ENCODE results near the gene CD74. TPM values are rescaled to one million over a fixed set of nuclear protein-coding genes. Genes with fewer than 3 reads are reported as not detected.

The CD74 gene
- polyA plus RNA-seq, 1 donor from 2014 or later, result not detected

DNA sequence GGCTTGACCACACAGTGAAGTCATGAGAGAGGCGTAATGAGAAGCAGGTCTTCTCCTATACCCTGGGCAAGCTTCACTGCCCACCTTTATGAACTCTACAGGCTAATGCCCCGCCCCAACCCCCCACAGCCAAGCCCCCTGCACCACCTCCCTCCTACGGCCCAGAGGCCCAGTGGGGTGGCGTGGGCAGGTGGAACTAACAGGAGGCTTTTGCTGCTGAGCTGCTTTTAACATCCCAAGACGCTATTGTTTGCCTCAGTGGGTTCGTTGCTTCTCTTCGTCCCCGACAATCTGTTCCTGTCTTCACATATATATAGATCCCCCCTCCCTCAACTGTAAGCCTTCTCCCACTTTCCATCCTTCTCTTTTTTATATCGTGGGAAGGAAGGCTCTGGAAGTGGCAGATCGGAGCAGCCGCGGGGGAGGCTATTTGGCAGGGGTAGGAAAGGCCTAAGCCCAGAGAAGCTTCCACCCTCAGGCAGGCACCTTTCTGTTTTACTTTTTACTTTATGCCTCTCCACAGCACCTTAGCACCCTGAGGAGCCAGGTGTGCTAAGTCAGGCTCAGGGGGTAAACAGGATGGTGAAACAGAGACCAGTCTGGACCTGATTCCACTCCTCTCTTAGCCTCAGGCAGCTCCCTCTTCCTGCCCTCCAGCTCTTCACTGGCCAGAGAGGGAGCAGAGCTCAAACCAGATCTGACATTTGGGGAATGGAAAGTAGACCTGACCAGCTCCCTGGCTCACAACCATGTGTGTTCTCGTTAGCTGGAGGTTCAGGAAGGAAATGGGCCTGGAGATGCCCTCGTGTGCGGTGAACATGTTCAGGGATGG is 26.5 kb downstream of the CD74 start:
- Histone ChIP-seq H2AFZ (ENCODE audit: low read depth, low read length) (no peak overlapping the region), H3K79me2 (replicated peaks; ENCODE audit: insufficient read depth, low read length) (no peaks in the 10 kb centered on the region), H3K27me3 (ENCODE audit: insufficient read depth, low read depth, low read length) (no peaks in the 10 kb centered on the region), H4K20me1 (ENCODE audit: insufficient read depth) (no peaks in the 10 kb centered on the region), H3K9ac (ENCODE audit: low read length) (no peak overlapping the region), H3K4me3 (ENCODE audit: low read length) (no peak overlapping the region), H3K27ac (ENCODE audit: low read length) (no peak overlapping the region), H3K9me3 (ENCODE audit: low read length) (no peaks in the 10 kb centered on the region), H3K36me3 (ENCODE audit: insufficient read depth, low read length) (peaks cover 6% of the 10 kb centered on the region), H3K9me2 (ENCODE audit: insufficient read depth, low read length) (no peaks in the 10 kb centered on the region), H3K4me2 (ENCODE audit: low read length) (no peak overlapping the region), H3F3A (ENCODE audit: insufficient read depth, low read length, poor library complexity, severe bottlenecking) (no peaks in the 10 kb centered on the region)
- no peak for TF ChIP-seq RAD21 (conservative IDR thresholded peaks at IDR 0.05)
- TF ChIP-seq, protein P1, sequence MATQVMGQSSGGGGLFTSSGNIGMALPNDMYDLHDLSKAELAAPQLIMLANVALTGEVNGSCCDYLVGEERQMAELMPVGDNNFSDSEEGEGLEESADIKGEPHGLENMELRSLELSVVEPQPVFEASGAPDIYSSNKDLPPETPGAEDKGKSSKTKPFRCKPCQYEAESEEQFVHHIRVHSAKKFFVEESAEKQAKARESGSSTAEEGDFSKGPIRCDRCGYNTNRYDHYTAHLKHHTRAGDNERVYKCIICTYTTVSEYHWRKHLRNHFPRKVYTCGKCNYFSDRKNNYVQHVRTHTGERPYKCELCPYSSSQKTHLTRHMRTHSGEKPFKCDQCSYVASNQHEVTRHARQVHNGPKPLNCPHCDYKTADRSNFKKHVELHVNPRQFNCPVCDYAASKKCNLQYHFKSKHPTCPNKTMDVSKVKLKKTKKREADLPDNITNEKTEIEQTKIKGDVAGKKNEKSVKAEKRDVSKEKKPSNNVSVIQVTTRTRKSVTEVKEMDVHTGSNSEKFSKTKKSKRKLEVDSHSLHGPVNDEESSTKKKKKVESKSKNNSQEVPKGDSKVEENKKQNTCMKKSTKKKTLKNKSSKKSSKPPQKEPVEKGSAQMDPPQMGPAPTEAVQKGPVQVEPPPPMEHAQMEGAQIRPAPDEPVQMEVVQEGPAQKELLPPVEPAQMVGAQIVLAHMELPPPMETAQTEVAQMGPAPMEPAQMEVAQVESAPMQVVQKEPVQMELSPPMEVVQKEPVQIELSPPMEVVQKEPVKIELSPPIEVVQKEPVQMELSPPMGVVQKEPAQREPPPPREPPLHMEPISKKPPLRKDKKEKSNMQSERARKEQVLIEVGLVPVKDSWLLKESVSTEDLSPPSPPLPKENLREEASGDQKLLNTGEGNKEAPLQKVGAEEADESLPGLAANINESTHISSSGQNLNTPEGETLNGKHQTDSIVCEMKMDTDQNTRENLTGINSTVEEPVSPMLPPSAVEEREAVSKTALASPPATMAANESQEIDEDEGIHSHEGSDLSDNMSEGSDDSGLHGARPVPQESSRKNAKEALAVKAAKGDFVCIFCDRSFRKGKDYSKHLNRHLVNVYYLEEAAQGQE (IDR thresholded peaks at IDR 0.05; ENCODE audit: borderline replicate concordance), result no peak
- no peak for TF ChIP-seq POLR2AphosphoS5 (IDR thresholded peaks at IDR 0.05)

DNA sequence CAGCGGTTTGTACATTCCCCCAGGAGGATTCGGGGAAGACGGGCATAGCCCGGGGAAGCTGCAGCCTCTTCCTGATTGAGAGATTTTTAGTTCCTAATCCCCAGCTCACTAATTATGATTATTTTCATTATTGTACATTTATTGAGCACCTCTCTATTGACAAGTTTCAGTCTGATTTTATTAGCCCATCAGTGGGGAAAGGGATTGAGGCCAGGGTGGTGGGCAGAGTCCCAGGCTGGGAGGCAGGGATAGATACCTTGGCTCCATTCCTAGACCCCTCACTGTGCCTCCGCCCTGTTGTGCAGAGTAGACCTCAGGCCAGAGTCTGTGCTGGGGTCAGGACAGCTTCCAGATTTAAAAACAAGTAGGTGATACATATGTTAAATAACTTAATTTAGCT is 28.0 kb downstream of the CD74 start:
- no peaks in the 10 kb centered on the region for H3K9me3 ChIP-seq (ENCODE audit: low read length)
- H3K9me2 ChIP-seq (ENCODE audit: insufficient read depth, low read length), result no peaks in the 10 kb centered on the region
- peaks cover 6% of the 10 kb centered on the region for H3K36me3 ChIP-seq (ENCODE audit: insufficient read depth, low read length)
- no peak overlapping the region for H3K4me3 ChIP-seq (ENCODE audit: low read length)
- H3K27me3 ChIP-seq (ENCODE audit: insufficient read depth, low read depth, low read length), result no peaks in the 10 kb centered on the region
- no peaks in the 10 kb centered on the region for H4K20me1 ChIP-seq (ENCODE audit: insufficient read depth)
- H3K4me2 ChIP-seq (ENCODE audit: low read length), result no peak overlapping the region
- no peaks in the 10 kb centered on the region for H3F3A ChIP-seq (ENCODE audit: insufficient read depth, low read length, poor library complexity, severe bottlenecking)
- TF ChIP-seq, protein P1 (IDR thresholded peaks at IDR 0.05; ENCODE audit: borderline replicate concordance), result no peak
- TF ChIP-seq RAD21 (conservative IDR thresholded peaks at IDR 0.05), result no peak
- TF ChIP-seq MXI1 (conservative IDR thresholded peaks at IDR 0.05; ENCODE audit: poor library complexity, severe bottlenecking), result no peak
- TF ChIP-seq, protein P2, sequence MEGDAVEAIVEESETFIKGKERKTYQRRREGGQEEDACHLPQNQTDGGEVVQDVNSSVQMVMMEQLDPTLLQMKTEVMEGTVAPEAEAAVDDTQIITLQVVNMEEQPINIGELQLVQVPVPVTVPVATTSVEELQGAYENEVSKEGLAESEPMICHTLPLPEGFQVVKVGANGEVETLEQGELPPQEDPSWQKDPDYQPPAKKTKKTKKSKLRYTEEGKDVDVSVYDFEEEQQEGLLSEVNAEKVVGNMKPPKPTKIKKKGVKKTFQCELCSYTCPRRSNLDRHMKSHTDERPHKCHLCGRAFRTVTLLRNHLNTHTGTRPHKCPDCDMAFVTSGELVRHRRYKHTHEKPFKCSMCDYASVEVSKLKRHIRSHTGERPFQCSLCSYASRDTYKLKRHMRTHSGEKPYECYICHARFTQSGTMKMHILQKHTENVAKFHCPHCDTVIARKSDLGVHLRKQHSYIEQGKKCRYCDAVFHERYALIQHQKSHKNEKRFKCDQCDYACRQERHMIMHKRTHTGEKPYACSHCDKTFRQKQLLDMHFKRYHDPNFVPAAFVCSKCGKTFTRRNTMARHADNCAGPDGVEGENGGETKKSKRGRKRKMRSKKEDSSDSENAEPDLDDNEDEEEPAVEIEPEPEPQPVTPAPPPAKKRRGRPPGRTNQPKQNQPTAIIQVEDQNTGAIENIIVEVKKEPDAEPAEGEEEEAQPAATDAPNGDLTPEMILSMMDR (IDR thresholded peaks at IDR 0.05; ENCODE audit: poor library complexity, severe bottlenecking), result no peak
- no peak for TF ChIP-seq EP300 (conservative IDR thresholded peaks at IDR 0.05; ENCODE audit: poor library complexity, severe bottlenecking)
- H3K9ac ChIP-seq (ENCODE audit: low read length), result no peak overlapping the region
- H3K27ac ChIP-seq (ENCODE audit: low read length), result no peak overlapping the region
- H3K79me2 ChIP-seq (replicated peaks; ENCODE audit: insufficient read depth, low read length), result no peaks in the 10 kb centered on the region
- H2AFZ ChIP-seq (ENCODE audit: low read depth, low read length), result no peak overlapping the region

All from neural cell (in vitro differentiated cells).